GM21825 (cell line): ENCODE results near the gene USP17L17.
"Not testable (repeated sequence)": the region's sequence is repeated elsewhere in the genome, so short reads cannot be mapped to it uniquely, and the experiment has no call there.

Experiments
- ATAC-seq: cut with Tn5 transposase; IDR thresholded peaks from one replicate; pipeline ENCODE4 v1.9.1; 2021; ENCODE audit warnings: mild to moderate bottlenecking, moderate library complexity; ENCODE audit not compliant: unreplicated experiment

USP17L17 gene

GRCh38 chr4:9243579-9243978 is at the start of gene USP17L17:
USP17L17 (plus strand) TSS chr4:9243879; CDS start chr4:9243879, 0 bp downstream.
- ATAC-seq = not testable (repeated sequence)

DNA sequence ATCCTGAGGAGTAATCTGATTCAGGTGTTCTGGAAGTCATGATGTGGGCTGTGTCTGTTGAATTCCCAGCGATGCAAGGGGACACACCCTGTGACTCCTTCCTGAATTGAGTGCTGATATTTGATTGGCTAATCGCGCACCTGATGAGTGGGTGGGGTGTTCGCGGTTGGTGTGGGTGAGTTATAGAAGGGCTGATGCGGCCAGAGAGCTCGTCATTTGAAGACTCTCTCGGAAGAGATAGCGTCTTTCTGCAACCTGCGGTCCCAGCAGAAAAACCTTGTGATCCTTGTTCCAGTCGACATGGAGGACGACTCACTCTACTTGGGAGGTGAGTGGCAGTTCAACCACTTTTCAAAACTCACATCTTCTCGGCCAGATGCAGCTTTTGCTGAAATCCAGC is 33.3 kb upstream of the USP17L17 start, which contains the start of gene USP17L10:
Gene USP17L10 (plus strand): TSS at position 301 of the 400 bp plus-strand sequence. CDS start 0 bp downstream, at position 301.
- not testable (repeated sequence) for ATAC-seq

- ATAC-seq = not testable (repeated sequence)
Measured at GRCh38 chr4:9214701-9215100, 29.0 kb upstream of the USP17L17 start.

DNA sequence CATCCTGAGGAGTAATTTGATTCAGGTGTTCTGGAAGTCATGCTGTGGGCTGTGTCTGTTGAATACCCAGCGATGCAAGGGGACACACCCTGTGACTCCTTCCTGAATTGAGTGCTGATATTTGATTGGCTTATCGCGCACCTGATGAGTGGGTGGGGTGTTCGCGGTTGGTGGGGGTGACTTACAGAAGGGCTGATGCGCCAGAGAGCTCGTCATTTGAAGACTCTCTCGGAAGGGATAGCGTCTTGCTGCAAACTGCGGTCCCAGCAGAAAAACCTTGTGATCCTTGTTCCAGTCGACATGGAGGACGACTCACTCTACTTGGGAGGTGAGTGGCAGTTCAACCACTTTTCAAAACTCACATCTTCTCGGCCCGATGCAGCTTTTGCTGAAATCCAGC is 28.6 kb upstream of the USP17L17 start, which contains the start of gene USP17L11:
Gene USP17L11 (plus strand): TSS at position 301 of the 400 bp plus-strand sequence. CDS start 0 bp downstream, at position 301.
- ATAC-seq = not testable (repeated sequence)

DNA sequence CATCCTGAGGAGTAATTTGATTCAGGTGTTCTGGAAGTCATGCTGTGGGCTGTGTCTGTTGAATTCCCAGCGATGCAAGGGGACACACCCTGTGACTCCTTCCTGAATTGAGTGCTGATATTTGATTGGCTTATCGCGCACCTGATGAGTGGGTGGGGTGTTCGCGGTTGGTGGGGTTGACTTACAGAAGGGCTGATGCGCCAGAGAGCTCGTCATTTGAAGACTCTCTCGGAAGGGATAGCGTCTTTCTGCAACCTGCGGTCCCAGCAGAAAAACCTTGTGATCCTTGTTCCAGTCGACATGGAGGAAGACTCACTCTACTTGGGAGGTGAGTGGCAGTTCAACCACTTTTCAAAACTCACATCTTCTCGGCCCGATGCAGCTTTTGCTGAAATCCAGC is 23.8 kb upstream of the USP17L17 start, which contains the start of gene USP17L12:
Gene USP17L12 (plus strand): TSS at position 301 of the 400 bp plus-strand sequence. CDS start 0 bp downstream, at position 301.
- not testable (repeated sequence) for ATAC-seq

DNA sequence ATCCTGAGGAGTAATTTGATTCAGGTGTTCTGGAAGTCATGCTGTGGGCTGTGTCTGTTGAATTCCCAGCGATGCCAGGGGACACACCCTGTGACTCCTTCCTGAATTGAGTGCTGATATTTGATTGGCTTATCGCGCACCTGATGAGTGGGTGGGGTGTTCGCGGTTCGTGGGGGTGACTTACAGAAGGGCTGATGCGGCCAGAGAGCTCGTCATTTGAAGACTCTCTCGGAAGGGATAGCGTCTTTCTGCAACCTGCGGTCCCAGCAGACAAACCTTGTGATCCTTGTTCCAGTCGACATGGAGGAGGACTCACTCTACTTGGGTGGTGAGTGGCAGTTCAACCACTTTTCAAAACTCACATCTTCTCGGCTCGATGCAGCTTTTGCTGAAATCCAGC is 19.1 kb upstream of the USP17L17 start, which contains the start of gene USP17L13:
Gene USP17L13 (plus strand): TSS at position 301 of the 400 bp plus-strand sequence. CDS start 0 bp downstream, at position 301.
- ATAC-seq = not testable (repeated sequence)

DNA sequence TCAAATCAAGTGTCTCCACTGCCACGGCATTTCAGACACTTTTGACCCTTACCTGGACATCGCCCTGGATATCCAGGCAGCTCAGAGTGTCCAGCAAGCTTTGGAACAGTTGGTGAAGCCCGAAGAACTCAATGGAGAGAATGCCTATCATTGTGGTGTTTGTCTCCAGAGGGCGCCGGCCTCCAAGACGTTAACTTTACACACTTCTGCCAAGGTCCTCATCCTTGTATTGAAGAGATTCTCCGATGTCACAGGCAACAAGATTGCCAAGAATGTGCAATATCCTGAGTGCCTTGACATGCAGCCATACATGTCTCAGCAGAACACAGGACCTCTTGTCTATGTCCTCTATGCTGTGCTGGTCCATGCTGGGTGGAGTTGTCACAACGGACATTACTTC is 13.4 kb upstream of the USP17L17 start:
- not testable (repeated sequence) for ATAC-seq

DNA sequence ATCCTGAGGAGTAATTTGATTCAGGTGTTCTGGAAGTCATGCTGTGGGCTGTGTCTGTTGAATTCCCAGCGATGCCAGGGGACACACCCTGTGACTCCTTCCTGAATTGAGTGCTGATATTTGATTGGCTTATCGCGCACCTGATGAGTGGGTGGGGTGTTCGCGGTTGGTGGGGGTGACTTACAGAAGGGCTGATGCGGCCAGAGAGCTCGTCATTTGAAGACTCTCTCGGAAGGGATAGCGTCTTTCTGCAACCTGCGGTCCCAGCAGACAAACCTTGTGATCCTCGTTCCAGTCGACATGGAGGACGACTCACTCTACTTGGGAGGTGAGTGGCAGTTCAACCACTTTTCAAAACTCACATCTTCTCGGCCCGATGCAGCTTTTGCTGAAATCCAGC is 9.6 kb upstream of the USP17L17 start, which contains the start of gene USP17L15:
Gene USP17L15 (plus strand): TSS at position 301 of the 400 bp plus-strand sequence. CDS start 0 bp downstream, at position 301.
- not testable (repeated sequence) for ATAC-seq

DNA sequence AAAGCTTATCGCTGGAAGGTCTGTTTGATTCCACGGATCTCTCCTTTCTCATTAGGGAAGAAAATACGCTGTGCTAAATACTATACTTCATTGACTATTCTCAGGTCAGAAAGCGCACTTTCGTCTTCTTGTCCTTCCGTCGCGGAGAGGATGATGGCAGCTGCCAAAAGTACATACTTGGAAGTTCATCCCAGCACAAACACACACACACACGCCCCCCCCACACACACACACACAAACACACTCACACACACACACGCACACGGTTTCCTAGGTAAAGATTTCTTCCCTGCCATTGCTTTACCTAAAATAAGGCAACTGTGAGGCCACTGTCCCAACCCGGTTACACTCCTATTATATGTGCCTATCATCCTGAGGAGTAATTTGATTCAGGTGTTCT is 5.2 kb upstream of the USP17L17 start:
- ATAC-seq = not testable (repeated sequence)

DNA sequence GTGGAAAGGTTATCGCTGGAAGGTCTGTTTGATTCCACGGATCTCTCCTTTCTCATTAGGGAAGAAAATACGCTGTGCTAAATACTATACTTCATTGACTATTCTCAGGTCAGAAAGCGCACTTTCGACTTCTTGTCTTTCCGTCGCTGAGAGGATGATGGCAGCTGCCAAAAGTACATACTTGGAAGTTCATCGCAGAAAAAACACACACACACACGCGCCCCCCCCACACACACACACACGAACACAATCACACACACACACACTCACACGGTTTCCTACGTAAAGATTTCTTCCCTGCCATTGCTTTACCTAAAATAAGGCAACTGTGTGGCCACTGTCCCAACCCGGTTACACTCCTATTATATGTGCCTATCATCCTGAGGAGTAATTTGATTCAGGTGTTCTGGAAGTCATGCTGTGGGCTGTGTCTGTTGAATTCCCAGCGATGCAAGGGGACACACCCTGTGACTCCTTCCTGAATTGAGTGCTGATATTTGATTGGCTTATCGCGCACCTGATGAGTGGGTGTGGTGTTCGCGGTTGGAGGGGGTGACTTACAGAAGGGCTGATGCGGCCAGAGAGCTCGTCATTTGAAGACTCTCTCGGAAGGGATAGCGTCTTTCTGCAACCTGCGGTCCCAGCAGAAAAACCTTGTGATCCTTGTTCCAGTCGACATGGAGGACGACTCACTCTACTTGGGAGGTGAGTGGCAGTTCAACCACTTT is 4.4 kb downstream of the USP17L17 start, which contains the start of gene USP17L18:
Gene USP17L18 (plus strand): TSS at position 678 of the 728 bp plus-strand sequence. CDS start 0 bp downstream, at position 678.
- ATAC-seq = not testable (repeated sequence)

GRCh38 chr4:9253078-9253477 is 9.4 kb downstream of the USP17L17 start, which contains the start of gene USP17L19:
USP17L19 (plus strand) TSS chr4:9253378; CDS start chr4:9253378, 0 bp downstream.
- ATAC-seq = not testable (repeated sequence)

DNA sequence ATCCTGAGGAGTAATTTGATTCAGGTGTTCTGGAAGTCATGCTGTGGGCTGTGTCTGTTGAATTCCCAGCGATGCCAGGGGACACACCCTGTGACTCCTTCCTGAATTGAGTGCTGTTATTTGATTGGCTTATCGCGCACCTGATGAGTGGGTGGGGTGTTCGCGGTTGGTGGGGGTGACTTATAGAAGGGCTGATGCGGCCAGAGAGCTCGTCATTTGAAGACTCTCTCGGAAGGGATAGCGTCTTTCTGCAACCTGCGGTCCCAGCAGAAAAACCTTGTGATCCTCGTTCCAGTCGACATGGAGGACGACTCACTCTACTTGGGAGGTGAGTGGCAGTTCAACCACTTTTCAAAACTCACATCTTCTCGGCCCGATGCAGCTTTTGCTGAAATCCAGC is 14.1 kb downstream of the USP17L17 start, which contains the start of gene USP17L20:
Gene USP17L20 (plus strand): TSS at position 301 of the 400 bp plus-strand sequence. CDS start 0 bp downstream, at position 301.
- not testable (repeated sequence) for ATAC-seq

- ATAC-seq = not testable (repeated sequence)
Measured at GRCh38 chr4:9262572-9262971, 18.9 kb downstream of the USP17L17 start, which contains the start of gene USP17L21. USP17L21 (plus strand) TSS chr4:9262872; CDS start chr4:9262872, 0 bp downstream.

GRCh38 chr4:9267319-9267718 is 23.6 kb downstream of the USP17L17 start, which contains the start of gene USP17L22:
USP17L22 (plus strand) TSS chr4:9267619; CDS start chr4:9267619, 0 bp downstream.
- not testable (repeated sequence) for ATAC-seq

- not testable (repeated sequence) for ATAC-seq
Measured at GRCh38 chr4:9271719-9272118, 28.0 kb downstream of the USP17L17 start.
